Peyer's patch (tissue), 4 donors: ENCODE results near the gene IGDCC3. TPM values are rescaled to one million over a fixed set of nuclear protein-coding genes. Genes with fewer than 3 reads are reported as not detected.

Experiments used
- DNase-seq, 3 donors: peaks; one replicate each; pipeline ENCODE4 v3.0.0-alpha.2; 2017 to 2019
- H3K27ac ChIP-seq, 4 donors: fragments of 200-600 bp; sonication (generic); one replicate each; pipeline ENCODE4 v1.5.1; 2016 to 2019
- H3K27me3 ChIP-seq, 2 donors: fragments of 200-600 bp; sonication (generic); one replicate each; pipeline ENCODE4 v1.5.1; 2019
- H3K36me3 ChIP-seq, 3 donors: fragments of 200-600 bp; sonication (generic); one replicate each; pipeline ENCODE4 v1.5.1; 2016 to 2019
- H3K4me1 ChIP-seq, 4 donors: fragments of 200-600 bp; sonication (generic); one replicate each; pipeline ENCODE4 v1.5.1; 2016 to 2019
- H3K4me3 ChIP-seq, 4 donors: fragments of 200-600 bp; sonication (generic); 1 replicate in 3 of 4; 2 replicates in 1 of 4; pipeline ENCODE4 v1.5.1; 2016 to 2019; ENCODE audit warnings: mild to moderate bottlenecking in 1 of 4
- H3K9me3 ChIP-seq, 4 donors: fragments of 200-600 bp; sonication (generic); one replicate each; pipeline ENCODE4 v1.5.1; 2016 to 2019; ENCODE audit warnings: mild to moderate bottlenecking in 1 of 4
- POLR2A ChIP-seq, 2 donors: fragments of 450-650 bp; IDR thresholded peaks; one replicate each; pipeline ENCODE4 v1.5.1; 2017; ENCODE audit warnings: antibody characterized with exemption in 2 of 2, mild to moderate bottlenecking in 2 of 2, moderate library complexity in 2 of 2
- total RNA-seq, 4 donors: library from RNA; depleted of rRNA; stranded (reverse); fragments of >200 nt; gene quantifications; one replicate each; pipeline ENCODE4 v1.1.0, GENCODE V29; 2016
- TF ChIP-seq, protein P1 (sequence below), 6 experiments: fragments of 450-650 bp in 4 of 6; fragments of 200-600 bp in 2 of 6; sonication (generic) in 1 of 6; IDR thresholded peaks; one replicate each; pipeline ENCODE4 v1.5.1; 2017 to 2019; ENCODE audit warnings: antibody characterized with exemption in 6 of 6, mild to moderate bottlenecking in 3 of 6, moderate library complexity in 1 of 6

IGDCC3 gene
- total RNA-seq, 4 donors from 2014 or later: not detected

DNA sequence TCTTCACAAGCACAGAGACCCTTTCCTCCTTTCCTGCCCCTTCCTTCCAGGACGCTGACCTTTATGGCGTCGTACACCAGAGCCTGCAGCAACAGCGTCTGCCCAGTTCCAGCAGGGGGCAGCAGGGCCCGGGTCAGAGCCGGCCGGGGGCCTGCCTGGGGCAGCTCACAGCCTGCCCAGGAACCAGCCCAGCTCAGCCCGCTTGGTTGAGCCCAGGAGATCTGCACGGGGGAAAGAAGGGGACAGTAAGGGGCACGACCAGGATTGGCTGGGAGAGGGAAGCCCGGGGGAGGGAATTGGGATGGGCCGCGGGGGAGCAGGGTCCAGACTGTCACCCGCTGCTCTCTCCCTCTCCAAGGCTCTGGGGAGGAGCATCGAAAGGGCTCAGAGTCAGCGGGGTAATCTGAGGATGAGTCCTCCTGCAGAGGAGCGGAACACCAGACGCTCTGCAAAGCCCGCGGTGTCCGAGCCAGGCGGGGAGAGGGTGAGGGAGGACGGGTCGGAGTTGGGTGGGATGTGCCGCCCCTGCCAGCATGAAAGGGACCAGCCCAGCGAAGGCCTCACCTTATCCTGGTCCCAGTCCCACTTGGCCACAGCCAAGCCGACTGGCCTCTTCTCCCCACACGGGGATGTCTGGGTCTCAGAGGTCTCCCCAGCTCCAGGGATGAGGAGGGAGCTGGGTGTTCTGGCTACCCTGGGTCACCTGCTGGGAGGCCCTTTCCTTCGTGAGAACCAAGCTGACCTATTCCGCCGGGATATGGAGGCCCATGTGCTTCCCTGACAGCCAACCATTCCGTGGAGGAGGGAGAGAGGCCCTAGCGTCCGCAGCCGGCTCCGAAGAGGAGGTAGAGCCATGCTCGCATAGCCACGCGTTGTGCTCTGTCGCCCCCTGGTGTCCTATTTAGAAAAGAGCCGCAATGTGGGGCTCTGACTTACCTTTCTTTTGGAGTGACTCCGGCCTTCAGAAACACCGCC is 7.4 kb upstream of the IGDCC3 start:
- DNase-seq: peak; percentile 80 to 94 (median 82)
- H3K4me3 ChIP-seq: peak overlapping the region; percentile 34 to 51 (median 48)
- TF ChIP-seq, protein P1, sequence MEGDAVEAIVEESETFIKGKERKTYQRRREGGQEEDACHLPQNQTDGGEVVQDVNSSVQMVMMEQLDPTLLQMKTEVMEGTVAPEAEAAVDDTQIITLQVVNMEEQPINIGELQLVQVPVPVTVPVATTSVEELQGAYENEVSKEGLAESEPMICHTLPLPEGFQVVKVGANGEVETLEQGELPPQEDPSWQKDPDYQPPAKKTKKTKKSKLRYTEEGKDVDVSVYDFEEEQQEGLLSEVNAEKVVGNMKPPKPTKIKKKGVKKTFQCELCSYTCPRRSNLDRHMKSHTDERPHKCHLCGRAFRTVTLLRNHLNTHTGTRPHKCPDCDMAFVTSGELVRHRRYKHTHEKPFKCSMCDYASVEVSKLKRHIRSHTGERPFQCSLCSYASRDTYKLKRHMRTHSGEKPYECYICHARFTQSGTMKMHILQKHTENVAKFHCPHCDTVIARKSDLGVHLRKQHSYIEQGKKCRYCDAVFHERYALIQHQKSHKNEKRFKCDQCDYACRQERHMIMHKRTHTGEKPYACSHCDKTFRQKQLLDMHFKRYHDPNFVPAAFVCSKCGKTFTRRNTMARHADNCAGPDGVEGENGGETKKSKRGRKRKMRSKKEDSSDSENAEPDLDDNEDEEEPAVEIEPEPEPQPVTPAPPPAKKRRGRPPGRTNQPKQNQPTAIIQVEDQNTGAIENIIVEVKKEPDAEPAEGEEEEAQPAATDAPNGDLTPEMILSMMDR (IDR thresholded peaks at IDR 0.05): peak; percentile 72 to 93 (median 80)
- TF ChIP-seq POLR2A (IDR thresholded peaks at IDR 0.05): no peak
- no peaks in the 10 kb centered on the region for H3K9me3 ChIP-seq
- peak overlapping the region in 2 of 4 donors; percentile 21 to 50 for H3K27ac ChIP-seq
- H3K4me1 ChIP-seq: peaks cover 0 to 14% (median 0%) of the 10 kb centered on the region in 4 donors
- no peaks in the 10 kb centered on the region for H3K36me3 ChIP-seq
- no peaks in the 10 kb centered on the region for H3K27me3 ChIP-seq

DNA sequence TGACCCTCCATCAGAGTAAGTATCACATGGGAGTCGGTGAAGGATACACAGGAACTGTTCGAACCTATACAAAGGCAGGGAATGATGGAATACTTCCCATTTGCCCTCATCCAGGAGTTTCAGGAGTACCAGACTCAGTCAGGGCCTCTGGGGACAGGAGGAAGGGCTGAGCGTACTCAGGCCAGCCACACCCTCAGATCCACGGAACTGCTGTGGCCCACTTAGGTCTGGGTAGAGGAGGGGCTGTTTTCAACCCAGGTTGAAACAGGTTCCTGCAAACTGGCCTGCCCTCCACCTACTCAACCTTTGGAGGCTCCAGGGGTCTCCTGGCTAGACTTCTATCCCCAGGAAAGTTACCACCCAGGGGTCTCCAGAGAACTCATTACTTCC is 6.7 kb upstream of the IGDCC3 start:
- TF ChIP-seq POLR2A (IDR thresholded peaks at IDR 0.05): no peak
- TF ChIP-seq, protein P1 (IDR thresholded peaks at IDR 0.05): no peak
- H3K4me3 ChIP-seq: peak overlapping the region; percentile 34 to 51 (median 48)
- H3K4me1 ChIP-seq: peaks cover 0 to 14% (median 0%) of the 10 kb centered on the region in 4 donors
- no peak overlapping the region for H3K27ac ChIP-seq
- no peaks in the 10 kb centered on the region for H3K27me3 ChIP-seq
- no peak for DNase-seq
- no peaks in the 10 kb centered on the region for H3K9me3 ChIP-seq
- H3K36me3 ChIP-seq: no peaks in the 10 kb centered on the region

DNA sequence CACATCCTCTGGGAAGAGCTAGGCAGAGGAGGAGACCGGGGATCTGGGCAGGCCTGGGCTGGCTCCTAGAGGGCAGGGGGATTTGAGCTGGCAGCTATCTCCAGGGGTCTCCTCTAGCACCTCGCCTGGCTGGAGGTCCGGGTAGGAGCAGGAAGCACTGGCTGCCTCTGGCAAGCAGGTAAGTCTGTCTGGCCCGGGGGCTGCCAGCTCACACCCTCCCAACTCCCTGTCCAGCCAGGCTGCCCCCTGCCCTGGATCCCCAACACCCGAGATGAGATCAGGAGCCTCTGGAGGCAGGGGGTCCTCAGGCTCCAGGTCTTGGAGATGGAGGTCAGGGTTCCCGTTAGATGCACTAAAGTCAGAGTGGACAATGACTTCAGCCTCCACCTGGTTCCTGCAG is 6.2 kb upstream of the IGDCC3 start:
- H3K4me3 ChIP-seq: no peak overlapping the region
- no peaks in the 10 kb centered on the region for H3K9me3 ChIP-seq
- no peak overlapping the region for H3K27ac ChIP-seq
- no peak for DNase-seq
- H3K4me1 ChIP-seq: peaks cover 0 to 14% (median 0%) of the 10 kb centered on the region in 4 donors
- no peaks in the 10 kb centered on the region for H3K36me3 ChIP-seq
- TF ChIP-seq, protein P1 (IDR thresholded peaks at IDR 0.05): no peak
- H3K27me3 ChIP-seq: no peaks in the 10 kb centered on the region

DNA sequence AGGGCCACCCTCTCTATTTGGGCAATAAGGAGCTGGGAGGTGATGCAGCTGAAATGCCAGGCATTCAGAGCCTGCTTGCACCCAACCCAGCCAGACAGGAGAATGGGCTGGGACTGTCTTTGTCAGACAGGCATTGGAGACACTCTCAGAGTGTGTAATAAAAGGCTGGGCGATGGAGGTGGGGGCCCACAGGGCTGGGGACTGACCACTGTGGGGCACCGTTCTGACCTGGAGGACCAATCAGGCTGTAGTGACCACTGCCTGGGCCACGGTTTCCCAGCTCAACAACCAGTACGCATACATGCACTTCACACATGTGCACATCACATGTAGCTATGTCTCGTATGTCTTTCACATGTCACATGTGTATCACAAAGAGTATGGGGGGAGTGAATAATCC is 5.7 kb upstream of the IGDCC3 start:
- TF ChIP-seq, protein P1 (IDR thresholded peaks at IDR 0.05): no peak
- TF ChIP-seq POLR2A (IDR thresholded peaks at IDR 0.05): no peak
- DNase-seq: no peak
- no peak overlapping the region for H3K4me3 ChIP-seq
- H3K27me3 ChIP-seq: no peaks in the 10 kb centered on the region
- no peak overlapping the region for H3K27ac ChIP-seq
- H3K4me1 ChIP-seq: peaks cover 0 to 14% (median 0%) of the 10 kb centered on the region in 4 donors
- no peaks in the 10 kb centered on the region for H3K9me3 ChIP-seq
- H3K36me3 ChIP-seq: no peaks in the 10 kb centered on the region

DNA sequence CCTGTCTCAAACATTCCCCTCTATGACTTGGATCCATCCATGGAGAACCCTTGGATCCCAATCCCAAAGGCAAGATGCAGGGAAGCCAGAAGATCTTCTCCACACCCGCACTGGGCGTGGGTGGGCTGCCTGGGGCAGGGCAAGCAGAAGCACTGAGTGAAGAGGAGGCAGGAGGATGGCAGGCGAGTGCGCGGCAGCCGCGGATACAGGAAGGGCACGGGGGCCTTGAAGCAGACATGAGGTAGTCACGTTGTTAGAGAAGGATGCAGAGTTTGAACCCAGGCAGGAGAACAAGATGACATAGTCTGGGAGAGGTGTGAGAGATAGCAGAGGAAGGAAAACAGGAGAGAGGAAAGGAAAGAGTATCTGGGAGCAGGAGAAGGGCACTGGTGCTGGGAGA is 5.1 kb upstream of the IGDCC3 start:
- no peaks in the 10 kb centered on the region for H3K27me3 ChIP-seq
- no peak for DNase-seq
- peaks cover 0 to 14% (median under 1%) of the 10 kb centered on the region in 4 donors for H3K4me1 ChIP-seq
- H3K9me3 ChIP-seq: no peaks in the 10 kb centered on the region
- H3K4me3 ChIP-seq: no peak overlapping the region
- H3K27ac ChIP-seq: no peak overlapping the region
- H3K36me3 ChIP-seq: no peaks in the 10 kb centered on the region
- no peak for TF ChIP-seq POLR2A (IDR thresholded peaks at IDR 0.05)
- TF ChIP-seq, protein P1 (IDR thresholded peaks at IDR 0.05): no peak
